COLO668 (cell line): ENCODE data around the gene CRTC2.

Experiments used
- DNase-seq: peaks from one replicate; lab custom pipeline; 2025; ENCODE audit not compliant: unreplicated experiment; lab: John Stamatoyannopoulos, UW

CRTC2 gene

DNA sequence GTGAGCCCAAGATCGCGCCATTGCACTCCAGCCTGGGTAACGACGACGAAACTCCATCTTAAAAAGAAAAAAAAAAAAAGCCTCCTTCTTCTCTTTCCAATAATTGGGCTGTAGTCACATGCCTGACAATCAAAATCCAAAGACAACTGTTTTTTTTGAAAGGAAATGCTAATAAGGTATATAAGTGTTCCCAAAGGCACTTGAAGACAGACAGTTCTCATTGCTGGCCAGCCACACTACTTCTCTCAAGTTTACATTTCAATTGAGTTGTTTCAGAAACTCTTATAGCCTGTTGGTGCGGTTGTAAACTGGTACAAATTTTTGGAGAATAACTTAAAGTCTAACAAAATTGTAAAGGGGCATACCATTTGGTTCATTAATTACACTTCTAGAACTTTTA, 58.9 kb downstream of the CRTC2 start:
- DNase-seq = no peak
